NCI-H2196 (cell line): ENCODE results near the gene AGAP1.
"Not testable (repeated sequence)": the region's sequence is repeated elsewhere in the genome, so short reads cannot be mapped to it uniquely, and the experiment has no call there.

ENCODE experiments used
- DNase-seq: peaks from one replicate; lab custom pipeline; 2025; ENCODE audit not compliant: unreplicated experiment; lab: John Stamatoyannopoulos, UW

The AGAP1 gene

GRCh38 chr2:236045251-236046235, 551.7 kb downstream of the AGAP1 start:
- DNase-seq: no peak

DNA sequence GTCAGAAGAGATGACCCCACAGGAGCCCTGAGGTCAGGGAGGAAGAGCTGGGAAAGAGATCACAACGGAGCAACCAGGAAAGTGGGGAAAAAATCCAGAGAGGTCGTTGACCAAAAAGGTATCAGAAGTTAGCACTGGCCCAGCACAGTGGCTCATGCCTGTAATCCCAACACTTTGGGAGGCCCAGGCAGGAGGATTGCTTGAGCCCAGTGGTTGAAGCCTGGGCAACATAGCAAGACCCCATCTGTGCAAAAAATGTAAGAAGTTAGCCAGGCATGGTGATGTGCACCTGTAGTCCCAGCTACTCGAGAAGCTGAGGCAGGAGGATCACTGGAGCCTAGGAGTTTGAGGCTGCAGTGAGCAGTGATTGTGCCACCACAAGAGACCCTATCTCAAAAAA, 552.9 kb downstream of the AGAP1 start:
- DNase-seq: no peak

DNA sequence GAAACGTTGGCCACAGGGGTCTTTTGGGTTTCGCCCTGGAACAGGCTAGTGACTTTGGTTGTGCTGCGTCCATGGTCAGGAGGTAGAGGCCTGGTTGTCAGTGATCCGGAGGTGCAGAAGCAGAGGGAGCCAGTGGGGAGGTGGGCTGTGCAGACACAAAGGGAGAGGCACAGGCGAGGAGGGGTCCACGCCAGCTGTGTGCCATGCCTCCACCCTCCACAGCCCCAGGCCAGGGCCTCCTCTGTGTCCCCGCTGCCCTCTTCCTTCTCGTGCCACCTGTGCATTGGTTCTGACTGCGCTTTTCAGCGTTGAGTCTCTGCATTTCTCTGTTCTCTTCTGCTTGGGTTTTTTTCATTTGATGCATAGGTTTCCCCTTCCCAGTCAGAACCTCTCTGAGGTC, 553.3 kb downstream of the AGAP1 start:
- no peak for DNase-seq

DNA sequence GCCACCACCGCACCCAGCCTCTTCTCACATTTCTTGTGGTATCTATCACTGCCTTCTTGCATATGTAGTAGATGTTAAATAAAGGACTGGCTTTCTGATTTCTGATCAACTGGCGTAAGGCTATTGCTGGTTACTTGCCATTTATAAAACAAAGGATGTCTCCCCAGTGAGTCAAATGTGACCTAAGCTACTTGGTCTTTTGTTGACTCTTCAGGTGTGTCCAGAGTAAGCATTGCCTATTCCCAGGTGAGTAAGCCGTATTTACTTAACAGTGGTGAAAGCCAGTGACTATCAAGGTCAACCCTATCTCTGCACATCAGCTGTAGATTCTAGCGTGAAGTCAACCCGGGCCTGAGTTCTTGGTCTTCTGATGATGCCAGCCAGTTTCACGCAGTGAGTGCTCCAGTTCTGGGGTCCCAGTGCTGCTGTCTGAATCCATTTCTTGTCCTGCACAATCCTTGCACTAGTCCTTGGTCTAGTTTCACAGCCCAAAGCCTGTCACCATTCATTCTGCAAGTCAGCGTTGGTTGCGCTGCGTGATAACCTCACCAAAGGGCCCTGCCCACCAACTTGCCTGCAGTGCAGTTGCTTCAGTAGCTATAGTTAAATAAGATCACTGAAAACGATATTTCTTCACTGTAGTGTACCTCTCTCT, 554.2 kb downstream of the AGAP1 start:
- no peak for DNase-seq

- DNase-seq: no peak
These were observed 556.1 kb downstream of the AGAP1 start for GRCh38 chr2:236049981-236050380.

GRCh38 chr2:236051351-236051750, 557.5 kb downstream of the AGAP1 start:
- DNase-seq: no peak

DNA sequence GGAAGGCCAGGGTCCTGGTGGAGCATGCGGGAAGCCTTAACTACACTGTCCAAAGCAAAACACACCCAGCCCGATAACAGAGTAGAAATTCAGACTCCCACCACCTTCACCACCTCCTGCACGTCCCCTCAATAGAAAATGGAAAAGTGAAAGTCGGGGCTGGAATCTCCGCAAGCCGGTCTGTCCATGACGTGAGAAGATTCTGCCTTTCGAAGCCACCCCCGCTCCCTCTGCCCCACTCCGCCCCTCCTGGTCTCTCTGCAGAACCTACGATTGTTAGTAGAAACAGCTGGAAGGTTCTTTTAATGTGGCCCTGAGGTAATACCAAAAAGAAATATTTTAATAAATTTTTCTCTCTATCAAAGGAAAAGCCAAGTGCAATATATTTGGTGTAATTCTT, 558.0 kb downstream of the AGAP1 start:
- DNase-seq: no peak

- DNase-seq: no peak
These were observed 558.4 kb downstream of the AGAP1 start for GRCh38 chr2:236052206-236052605.

DNA sequence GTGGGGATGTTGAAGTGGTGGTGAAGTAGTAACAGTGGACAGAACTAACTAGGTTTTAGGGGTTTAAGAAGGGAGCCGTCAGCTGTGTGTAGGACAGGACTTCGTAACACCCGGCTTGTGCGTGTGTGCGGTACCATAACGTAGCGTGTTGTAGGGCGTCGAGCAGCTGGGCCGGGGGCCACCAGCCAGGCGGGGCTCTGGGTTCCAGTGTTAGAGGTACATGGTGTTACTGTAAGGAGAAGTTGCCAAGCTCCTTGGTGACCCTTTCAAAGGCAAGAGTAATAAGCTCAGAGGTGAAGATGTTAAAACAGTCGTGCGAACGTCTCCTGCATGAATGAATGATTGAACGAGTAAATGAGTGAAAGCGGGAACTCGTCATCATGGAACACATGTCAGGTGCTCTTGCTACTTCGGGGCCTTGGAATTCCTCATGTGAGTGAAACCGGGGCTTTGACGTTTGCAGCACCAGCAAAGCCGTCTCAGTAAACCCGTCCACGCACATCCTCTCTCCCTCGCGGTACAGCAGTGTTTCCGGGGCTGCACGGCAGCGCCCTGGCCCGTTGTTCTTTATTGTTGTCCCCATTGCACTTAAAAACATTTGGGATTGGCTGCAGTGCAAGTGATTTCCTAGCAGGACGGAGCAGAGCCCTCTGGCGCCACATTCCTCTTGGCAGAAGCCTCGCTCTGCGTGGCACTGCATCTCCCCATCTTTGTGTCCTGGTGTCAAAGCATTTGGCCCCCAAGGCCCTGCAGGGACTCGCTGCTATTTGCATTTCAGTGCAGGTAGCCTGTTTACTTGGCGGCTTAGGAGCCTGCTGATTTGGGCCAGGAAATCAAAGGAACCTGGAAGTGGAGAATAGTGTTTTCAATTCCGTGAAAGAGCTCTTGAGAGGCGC, 559.3 kb downstream of the AGAP1 start:
- DNase-seq: no peak

GRCh38 chr2:236054125-236054524, 560.3 kb downstream of the AGAP1 start:
- DNase-seq: no peak

GRCh38 chr2:236054621-236055305, 560.9 kb downstream of the AGAP1 start:
- no peak for DNase-seq

GRCh38 chr2:236055471-236055870, 561.6 kb downstream of the AGAP1 start:
- DNase-seq: no peak

DNA sequence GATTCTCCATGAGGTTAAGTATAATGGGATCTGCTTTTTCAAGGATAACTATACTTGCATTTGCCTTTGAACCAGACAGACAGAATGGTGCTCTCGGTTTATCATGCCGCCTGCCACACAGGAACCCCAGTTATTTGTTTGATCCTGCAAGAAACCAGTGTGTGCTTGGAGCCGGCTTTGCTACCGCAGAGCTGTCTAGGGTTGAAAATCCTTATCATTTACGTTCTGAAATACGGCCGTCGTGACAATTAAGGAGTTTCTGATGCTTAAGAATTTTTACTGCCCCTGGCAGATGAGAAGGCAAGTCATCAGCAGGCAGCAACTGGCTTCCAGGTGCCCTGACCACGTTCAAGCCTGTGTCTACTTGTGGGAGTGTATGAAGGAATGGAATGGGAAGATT, 562.3 kb downstream of the AGAP1 start:
- DNase-seq: no peak

- no peak for DNase-seq
These were observed 563.5 kb downstream of the AGAP1 start for GRCh38 chr2:236057375-236057774.

DNA sequence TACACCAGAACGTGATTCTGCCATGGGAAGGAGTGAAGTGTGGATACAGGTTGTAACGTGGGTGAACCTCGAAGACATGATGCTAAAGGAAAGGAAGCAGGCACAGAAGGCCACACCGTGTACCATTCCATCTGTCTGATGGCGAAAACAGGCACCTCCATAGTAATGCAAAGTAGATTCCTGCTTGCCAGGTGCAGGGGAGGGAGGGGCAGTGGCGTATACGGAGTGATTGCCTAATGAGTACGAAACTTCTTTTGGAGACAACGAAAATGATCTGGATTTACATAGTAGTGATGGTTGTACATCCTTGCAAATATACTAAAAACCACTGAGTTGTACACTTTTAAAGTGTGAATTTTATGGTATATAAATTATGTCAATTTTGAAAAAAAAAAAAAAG, 567.7 kb downstream of the AGAP1 start:
- no peak for DNase-seq

GRCh38 chr2:236061899-236062298, 568.1 kb downstream of the AGAP1 start:
- DNase-seq: no peak

GRCh38 chr2:236062806-236063205, 569.0 kb downstream of the AGAP1 start:
- not testable (repeated sequence) for DNase-seq

DNA sequence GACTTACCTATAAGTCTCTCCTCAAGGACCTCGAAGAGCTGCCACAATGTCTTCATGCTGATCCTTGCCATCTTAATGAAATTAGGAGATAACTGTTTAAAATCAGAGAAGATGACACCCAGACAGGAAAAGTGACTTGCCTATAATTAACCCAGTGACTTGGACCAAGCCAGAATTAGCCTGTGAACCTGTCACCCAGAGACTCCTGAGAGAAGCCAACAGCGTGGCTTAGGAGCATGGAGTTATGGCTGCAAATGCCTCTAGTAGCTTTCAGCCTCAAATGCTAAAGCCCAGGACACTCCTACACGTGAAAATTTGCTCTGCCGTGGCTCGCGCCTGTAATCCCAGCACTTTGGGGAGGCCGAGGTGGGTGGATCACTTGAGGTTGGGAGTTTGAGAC, 570.2 kb downstream of the AGAP1 start:
- no peak for DNase-seq

DNA sequence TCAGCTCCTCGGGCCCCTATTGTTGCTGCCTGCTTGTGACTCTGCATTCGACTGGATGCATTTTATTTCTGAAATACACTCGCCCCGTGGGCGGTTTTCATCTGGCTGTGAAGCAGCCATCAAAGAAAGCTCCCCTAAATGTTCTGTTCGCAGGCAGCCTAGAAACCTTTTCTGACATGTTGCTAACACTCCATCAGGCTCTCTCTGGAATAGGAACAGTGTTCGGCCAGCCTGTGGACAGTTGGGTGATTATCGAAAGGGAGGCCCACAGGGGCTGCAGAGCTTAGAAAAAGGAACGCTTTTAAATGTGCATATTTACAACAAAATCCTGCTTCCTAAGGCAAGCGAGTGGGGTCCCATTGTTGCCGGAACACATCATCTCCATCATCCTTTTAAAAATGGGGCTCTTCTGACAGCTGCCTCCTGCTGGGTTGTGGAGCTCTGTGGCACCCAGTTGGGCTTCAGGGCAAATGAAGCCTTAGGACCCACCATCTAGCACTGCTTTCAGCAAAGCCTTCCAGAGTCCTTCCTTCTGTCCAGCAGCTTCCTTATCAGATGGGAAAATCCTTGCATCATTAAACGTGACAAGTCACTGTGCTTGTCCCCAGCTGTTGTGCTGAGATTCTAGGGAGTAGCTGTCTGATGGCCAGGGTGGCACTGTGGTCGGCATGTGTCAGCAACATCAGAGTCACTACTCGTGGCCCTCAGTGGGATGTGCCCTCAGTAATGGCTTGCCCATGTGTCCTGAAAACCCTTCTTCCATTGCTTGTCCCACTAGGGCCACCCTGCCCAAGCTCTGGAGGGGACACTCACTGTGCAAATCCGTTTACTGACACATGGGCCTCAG, 571.7 kb downstream of the AGAP1 start:
- no peak for DNase-seq

DNA sequence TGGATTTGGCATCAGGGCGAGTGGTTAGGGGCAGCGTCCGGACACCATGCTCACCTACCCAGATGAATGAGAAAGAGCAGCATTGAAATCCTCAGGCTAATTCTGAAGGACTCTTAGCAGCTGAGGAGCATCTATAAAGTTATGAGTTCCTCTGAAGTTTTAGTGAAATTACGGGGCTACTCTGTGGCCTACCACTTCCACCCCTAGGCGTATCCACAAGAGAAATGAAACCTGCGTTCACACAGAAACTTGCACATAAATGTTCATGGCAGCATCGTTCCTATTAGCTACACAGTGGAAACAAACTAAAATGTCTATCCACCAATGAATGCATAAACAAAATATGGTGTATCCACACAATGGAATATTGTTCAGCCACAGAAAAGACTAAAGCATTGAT, 576.4 kb downstream of the AGAP1 start:
- no peak for DNase-seq
